Measurements from ENCODE around the gene RXFP4.

The RXFP4 gene

GRCh38 chr1:155962599-155963211, 21.3 kb downstream of the RXFP4 start:
- no peak overlapping the region for H3K27ac ChIP-seq (ENCODE audit: low read depth, low read length)
- no peak overlapping the region for H3K9ac ChIP-seq (ENCODE audit: low read depth, low read length)
- no peaks in the 10 kb centered on the region for H3K9me3 ChIP-seq (ENCODE audit: insufficient read depth, low read depth, low read length)
- no peak overlapping the region for H3K4me3 ChIP-seq (ENCODE audit: low read length)
- H3K4me1 ChIP-seq (ENCODE audit: insufficient read depth, low read length) = peaks cover 8% of the 10 kb centered on the region
- 96% methylated on average over 18 of the region's 18 CpGs for WGBS
- peaks cover 96% of the 10 kb centered on the region for H3K36me3 ChIP-seq (ENCODE audit: insufficient read depth, low read length)
- H3K27me3 ChIP-seq (ENCODE audit: insufficient read depth, low read length) = no peaks in the 10 kb centered on the region

- 95% methylated on average over 7 of the region's 7 CpGs for WGBS
- no peaks in the 10 kb centered on the region for H3K9me3 ChIP-seq (ENCODE audit: insufficient read depth, low read depth, low read length)
- no peaks in the 10 kb centered on the region for H3K27me3 ChIP-seq (ENCODE audit: insufficient read depth, low read length)
- H3K27ac ChIP-seq (ENCODE audit: low read depth, low read length) = no peak overlapping the region
- H3K9ac ChIP-seq (ENCODE audit: low read depth, low read length) = no peak overlapping the region
- peaks cover 23% of the 10 kb centered on the region for H3K4me1 ChIP-seq (ENCODE audit: insufficient read depth, low read length)
- H3K4me3 ChIP-seq (ENCODE audit: low read length) = no peak overlapping the region
- H3K36me3 ChIP-seq (ENCODE audit: insufficient read depth, low read length) = peaks cover 94% of the 10 kb centered on the region
Measured at GRCh38 chr1:155964193-155964592, 22.8 kb downstream of the RXFP4 start.

DNA sequence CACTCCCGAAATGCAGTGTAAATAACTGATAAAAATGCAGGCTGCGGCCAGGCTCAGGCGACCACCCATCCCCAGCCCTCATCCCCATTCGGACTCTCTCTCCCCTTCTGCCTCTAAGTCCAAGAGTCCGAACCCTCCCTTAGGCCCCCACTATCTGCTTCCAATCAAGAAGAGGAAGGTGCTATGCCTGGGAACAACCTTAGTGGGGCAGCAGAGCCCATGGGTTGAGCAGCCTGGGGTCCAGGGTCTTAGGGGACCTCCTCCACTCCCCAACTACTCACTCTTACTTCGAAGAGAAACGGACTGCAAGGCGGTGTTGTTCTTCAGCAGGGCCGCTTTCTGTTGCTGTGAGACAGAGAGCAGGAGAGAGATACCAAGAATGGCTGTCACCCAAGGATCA, 24.7 kb downstream of the RXFP4 start:
- H3K4me3 ChIP-seq (ENCODE audit: low read length) = no peak overlapping the region
- 90% methylated on average over 9 of the region's 9 CpGs for WGBS
- no peak overlapping the region for H3K9ac ChIP-seq (ENCODE audit: low read depth, low read length)
- no peaks in the 10 kb centered on the region for H3K9me3 ChIP-seq (ENCODE audit: insufficient read depth, low read depth, low read length)
- H3K27me3 ChIP-seq (ENCODE audit: insufficient read depth, low read length) = no peaks in the 10 kb centered on the region
- peaks cover 37% of the 10 kb centered on the region for H3K4me1 ChIP-seq (ENCODE audit: insufficient read depth, low read length)
- no peak overlapping the region for H3K27ac ChIP-seq (ENCODE audit: low read depth, low read length)
- peaks cover 78% of the 10 kb centered on the region for H3K36me3 ChIP-seq (ENCODE audit: insufficient read depth, low read length)

DNA sequence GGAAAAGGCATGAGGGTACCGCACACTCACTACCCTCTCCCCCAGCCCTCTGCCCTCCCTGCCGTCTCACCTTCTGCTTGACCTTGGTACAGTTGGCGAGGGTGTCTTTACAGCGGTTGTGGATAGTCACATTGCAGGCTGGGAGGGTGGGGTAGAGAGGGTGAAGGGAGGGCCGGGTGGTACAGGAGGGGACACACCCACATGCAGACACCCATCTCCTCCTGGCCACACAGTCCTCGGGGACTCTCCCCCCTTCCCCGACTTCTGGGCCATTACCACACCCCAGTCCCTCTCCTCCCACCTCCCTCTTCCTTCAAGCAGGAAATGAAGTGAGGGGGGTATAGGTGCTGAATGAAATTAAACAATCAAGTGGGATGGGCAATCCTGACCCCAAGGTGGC, 25.3 kb downstream of the RXFP4 start:
- Histone ChIP-seq H3K36me3 (ENCODE audit: insufficient read depth, low read length) (peaks cover 73% of the 10 kb centered on the region), H3K27ac (ENCODE audit: low read depth, low read length) (no peak overlapping the region; the same call in 1 of the 2 replicates), H3K9ac (ENCODE audit: low read depth, low read length) (no peak overlapping the region), H3K27me3 (ENCODE audit: insufficient read depth, low read length) (no peaks in the 10 kb centered on the region), H3K4me3 (ENCODE audit: low read length) (no peak overlapping the region), H3K4me1 (ENCODE audit: insufficient read depth, low read length) (peaks cover 37% of the 10 kb centered on the region), H3K9me3 (ENCODE audit: insufficient read depth, low read depth, low read length) (no peaks in the 10 kb centered on the region)
- 94% methylated on average over 6 of the region's 7 CpGs for WGBS

- Histone ChIP-seq H3K4me1 (ENCODE audit: insufficient read depth, low read length) (peaks cover 39% of the 10 kb centered on the region), H3K4me3 (ENCODE audit: low read length) (no peak overlapping the region), H3K9me3 (ENCODE audit: insufficient read depth, low read depth, low read length) (no peaks in the 10 kb centered on the region), H3K9ac (ENCODE audit: low read depth, low read length) (peak overlapping the region; percentile 54), H3K36me3 (ENCODE audit: insufficient read depth, low read length) (peaks cover 68% of the 10 kb centered on the region), H3K27ac (ENCODE audit: low read depth, low read length) (peak overlapping the region; percentile 70), H3K27me3 (ENCODE audit: insufficient read depth, low read length) (no peaks in the 10 kb centered on the region)
- 66% methylated on average over 12 of the region's 13 CpGs for WGBS
Measured at GRCh38 chr1:155967341-155968050, 26.1 kb downstream of the RXFP4 start.

DNA sequence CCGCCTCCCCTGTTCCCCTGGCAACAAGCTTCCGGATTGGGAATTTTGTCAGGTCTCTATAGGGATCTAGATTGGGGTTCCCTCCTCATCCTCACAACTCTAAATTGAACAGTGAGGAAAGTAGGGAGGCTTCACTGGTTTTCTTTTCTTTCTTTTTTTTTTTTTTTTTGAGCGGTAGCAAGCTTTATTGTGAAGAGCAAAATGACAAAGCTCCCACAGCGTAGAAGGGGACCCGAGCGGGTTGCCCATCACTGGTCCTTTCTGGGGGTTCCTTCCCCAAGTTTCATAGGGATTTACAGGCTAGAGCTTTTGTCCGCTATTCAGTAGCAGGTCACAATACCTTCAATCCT, 26.6 kb downstream of the RXFP4 start:
- Histone ChIP-seq H3K4me1 (ENCODE audit: insufficient read depth, low read length) (peaks cover 39% of the 10 kb centered on the region), H3K9me3 (ENCODE audit: insufficient read depth, low read depth, low read length) (no peaks in the 10 kb centered on the region), H3K9ac (ENCODE audit: low read depth, low read length) (no peak overlapping the region), H3K36me3 (ENCODE audit: insufficient read depth, low read length) (peaks cover 63% of the 10 kb centered on the region), H3K4me3 (ENCODE audit: low read length) (no peak overlapping the region), H3K27ac (ENCODE audit: low read depth, low read length) (no peak overlapping the region; the same call in 1 of the 2 replicates), H3K27me3 (ENCODE audit: insufficient read depth, low read length) (no peaks in the 10 kb centered on the region)
- 86% methylated on average over 6 of the region's 7 CpGs for WGBS

DNA sequence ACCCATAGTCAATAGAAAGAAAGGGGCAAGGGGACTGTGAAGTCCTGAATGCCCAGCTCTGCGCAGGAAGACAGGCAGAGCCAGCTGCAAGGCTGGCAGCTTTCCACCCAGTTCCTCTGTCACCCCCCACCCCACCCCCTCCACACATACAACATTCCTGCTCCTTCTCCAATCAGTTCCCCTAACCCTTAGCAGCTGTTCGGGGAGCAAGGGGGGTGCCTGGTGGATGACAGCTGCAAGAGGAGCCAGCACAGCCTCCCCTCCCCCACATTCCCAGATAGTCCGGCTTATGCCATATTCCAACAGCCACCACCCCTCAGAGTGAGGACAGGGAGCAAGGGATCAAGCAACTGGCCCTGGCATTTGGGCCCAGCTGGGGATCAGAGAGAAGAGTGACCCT, 27.2 kb downstream of the RXFP4 start:
- H3K27ac ChIP-seq (ENCODE audit: low read depth, low read length) = no peak overlapping the region
- WGBS = 96% methylated on average over 3 of the region's 3 CpGs
- peaks cover 39% of the 10 kb centered on the region for H3K4me1 ChIP-seq (ENCODE audit: insufficient read depth, low read length)
- H3K27me3 ChIP-seq (ENCODE audit: insufficient read depth, low read length) = no peaks in the 10 kb centered on the region
- H3K4me3 ChIP-seq (ENCODE audit: low read length) = no peak overlapping the region
- peaks cover 58% of the 10 kb centered on the region for H3K36me3 ChIP-seq (ENCODE audit: insufficient read depth, low read length)
- no peak overlapping the region for H3K9ac ChIP-seq (ENCODE audit: low read depth, low read length)
- H3K9me3 ChIP-seq (ENCODE audit: insufficient read depth, low read depth, low read length) = no peaks in the 10 kb centered on the region

DNA sequence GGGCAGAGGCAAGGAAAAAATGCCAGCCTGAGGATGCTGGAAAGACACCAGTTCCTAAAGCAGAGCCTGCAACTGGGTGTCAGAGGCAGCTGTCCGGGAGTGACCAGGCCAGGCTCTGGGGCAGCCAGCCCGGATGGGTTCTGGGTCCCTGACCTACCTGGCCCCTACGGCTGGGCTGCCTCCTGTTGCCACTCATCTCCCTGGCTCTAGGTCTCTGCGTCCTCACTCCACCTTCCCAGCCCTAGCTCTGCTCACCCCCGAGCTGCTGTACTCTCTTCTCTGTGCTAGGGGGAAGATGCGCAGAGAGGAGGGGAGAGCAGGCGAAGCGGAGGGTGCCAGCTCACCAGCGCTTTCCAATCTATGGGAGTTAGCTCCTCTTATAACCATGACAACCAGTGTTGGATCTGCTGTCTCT, 27.9 kb downstream of the RXFP4 start:
- Histone ChIP-seq H3K9ac (ENCODE audit: low read depth, low read length) (no peak overlapping the region), H3K27ac (ENCODE audit: low read depth, low read length) (no peak overlapping the region), H3K9me3 (ENCODE audit: insufficient read depth, low read depth, low read length) (no peaks in the 10 kb centered on the region), H3K4me3 (ENCODE audit: low read length) (no peak overlapping the region), H3K27me3 (ENCODE audit: insufficient read depth, low read length) (no peaks in the 10 kb centered on the region), H3K4me1 (ENCODE audit: insufficient read depth, low read length) (peaks cover 43% of the 10 kb centered on the region), H3K36me3 (ENCODE audit: insufficient read depth, low read length) (peaks cover 53% of the 10 kb centered on the region)
- 90% methylated on average over 9 of the region's 9 CpGs for WGBS

- WGBS = 48% methylated on average over 11 of the region's 11 CpGs
- no peak overlapping the region for H3K4me3 ChIP-seq (ENCODE audit: low read length)
- no peak overlapping the region for H3K9ac ChIP-seq (ENCODE audit: low read depth, low read length)
- H3K4me1 ChIP-seq (ENCODE audit: insufficient read depth, low read length) = peaks cover 56% of the 10 kb centered on the region
- no peaks in the 10 kb centered on the region for H3K9me3 ChIP-seq (ENCODE audit: insufficient read depth, low read depth, low read length)
- H3K36me3 ChIP-seq (ENCODE audit: insufficient read depth, low read length) = peaks cover 40% of the 10 kb centered on the region
- no peak overlapping the region for H3K27ac ChIP-seq (ENCODE audit: low read depth, low read length)
- no peaks in the 10 kb centered on the region for H3K27me3 ChIP-seq (ENCODE audit: insufficient read depth, low read length)
Measured at GRCh38 chr1:155970531-155971167, 29.2 kb downstream of the RXFP4 start.

DNA sequence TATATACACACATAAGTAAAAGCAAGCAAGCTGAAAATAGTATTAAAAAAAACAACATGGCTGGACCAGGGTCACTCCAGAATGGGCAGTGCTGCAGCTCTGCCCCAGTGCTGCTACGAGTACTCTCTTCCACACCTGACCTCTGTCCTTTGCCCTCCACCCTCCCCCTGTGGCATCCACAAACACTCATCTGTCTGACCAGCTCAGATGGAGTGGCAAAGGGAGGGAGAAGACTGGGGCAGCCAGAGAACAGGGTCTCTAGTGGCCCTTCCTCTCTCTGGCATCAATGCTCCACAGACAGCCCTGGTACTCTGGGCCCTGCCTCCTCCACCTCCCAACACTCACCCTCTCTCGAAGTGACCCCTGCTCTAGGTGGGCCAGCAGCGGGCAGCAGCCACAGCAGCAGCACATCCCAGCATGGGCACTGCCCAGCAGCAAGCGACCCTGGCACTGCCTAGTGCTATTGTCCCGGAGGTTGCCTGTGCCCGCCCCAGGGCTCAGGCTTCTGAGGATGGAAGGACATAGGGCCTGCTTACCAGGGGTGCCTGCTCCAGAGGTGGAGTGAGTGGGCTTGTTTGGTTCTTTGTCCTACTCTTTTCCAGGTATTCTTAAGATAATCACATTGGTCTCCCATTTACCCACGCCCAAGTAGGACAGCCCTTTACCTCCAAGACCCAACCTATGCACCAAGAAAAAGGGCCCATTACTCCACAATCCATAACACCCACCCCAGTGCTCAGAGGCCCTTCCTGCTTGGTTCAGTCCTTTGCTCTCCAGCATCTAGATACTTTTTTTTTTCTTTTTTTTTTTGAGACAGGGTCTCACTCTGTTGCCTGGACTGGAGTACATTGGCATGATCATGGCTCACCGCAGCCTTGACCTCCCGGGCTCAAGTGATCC, 30.7 kb downstream of the RXFP4 start:
- no peak overlapping the region for H3K9ac ChIP-seq (ENCODE audit: low read depth, low read length)
- 91% methylated on average over 9 of the region's 9 CpGs for WGBS
- H3K27me3 ChIP-seq (ENCODE audit: insufficient read depth, low read length) = no peaks in the 10 kb centered on the region
- H3K27ac ChIP-seq (ENCODE audit: low read depth, low read length) = no peak overlapping the region
- H3K4me1 ChIP-seq (ENCODE audit: insufficient read depth, low read length) = peaks cover 64% of the 10 kb centered on the region
- H3K4me3 ChIP-seq (ENCODE audit: low read length) = no peak overlapping the region
- H3K9me3 ChIP-seq (ENCODE audit: insufficient read depth, low read depth, low read length) = no peaks in the 10 kb centered on the region
- H3K36me3 ChIP-seq (ENCODE audit: insufficient read depth, low read length) = peaks cover 25% of the 10 kb centered on the region

DNA sequence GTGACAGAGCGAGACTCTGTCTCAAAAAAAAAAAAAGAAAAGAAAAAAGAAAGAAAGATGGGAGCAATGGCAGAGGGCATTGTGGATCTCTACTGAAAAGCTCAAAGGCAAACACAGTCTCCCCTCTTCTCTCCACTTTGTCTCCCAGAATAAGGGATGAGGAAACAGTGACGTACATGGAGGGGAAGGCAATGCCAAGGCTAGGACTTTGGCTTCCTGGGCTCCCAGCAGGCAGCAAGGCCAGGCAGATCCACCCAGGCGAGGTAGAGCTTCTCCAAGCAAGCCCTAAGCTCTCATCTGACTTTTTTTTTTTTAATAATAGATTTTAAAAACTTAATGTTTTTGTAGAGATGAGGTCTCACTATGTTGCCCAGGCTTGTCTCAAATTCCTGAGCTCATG, 32.3 kb downstream of the RXFP4 start:
- H3K27ac ChIP-seq (ENCODE audit: low read depth, low read length) = no peak overlapping the region
- no peak overlapping the region for H3K9ac ChIP-seq (ENCODE audit: low read depth, low read length)
- peaks cover 11% of the 10 kb centered on the region for H3K36me3 ChIP-seq (ENCODE audit: insufficient read depth, low read length)
- H3K27me3 ChIP-seq (ENCODE audit: insufficient read depth, low read length) = no peaks in the 10 kb centered on the region
- no peaks in the 10 kb centered on the region for H3K9me3 ChIP-seq (ENCODE audit: insufficient read depth, low read depth, low read length)
- no peak overlapping the region for H3K4me3 ChIP-seq (ENCODE audit: low read length)
- WGBS = 88% methylated on average over 3 of the region's 3 CpGs
- peaks cover 48% of the 10 kb centered on the region for H3K4me1 ChIP-seq (ENCODE audit: insufficient read depth, low read length)
